ENCODE results near the gene FAM228A. TPM values are rescaled to one million over a fixed set of nuclear protein-coding genes. Genes with fewer than 3 reads are reported as not detected.
"Not testable (repeated sequence)": the region's sequence is repeated elsewhere in the genome, so short reads cannot be mapped to it uniquely, and the experiment has no call there.

The FAM228A gene
- total and polyA plus RNA-seq, 2 donors (not counting 3 experiments of a cell fraction or from before 2014, with no cell fraction given), result 0.36 to 1.00 TPM

GRCh38 chr2:24132543-24132942 lies 42.3 kb upstream of the FAM228A start:
- POLR2A ChIA-PET, result no interaction called here
- H3K36me3 ChIP-seq (ENCODE audit: control insufficient read depth in 2 of 2, extremely low read depth in 1 of 2, insufficient read depth in 2 of 2, low read length in 2 of 2), result no peaks in the 10 kb centered on the region
- H3K4me1 ChIP-seq (ENCODE audit: control insufficient read depth, extremely low read depth, insufficient read depth, low read length), result no peaks in the 10 kb centered on the region
- no peak overlapping the region for H3K27ac ChIP-seq (ENCODE audit: insufficient read depth, low read depth, low read length)
- H3K9ac ChIP-seq (replicated peaks; ENCODE audit: extremely low read depth, insufficient read depth, low read length), result no peak overlapping the region
- H3K27me3 ChIP-seq (ENCODE audit: control insufficient read depth in 2 of 2, insufficient read depth in 2 of 2, low read length in 2 of 2), result no peaks in the 10 kb centered on the region
- TF ChIP-seq CTCF (IDR thresholded peaks at IDR 0.05; ENCODE audit: extremely low read depth in 1 of 2, insufficient read depth in 1 of 2, low read depth in 1 of 2, low read length in 2 of 2), result no peak
- TF ChIP-seq MYC (IDR thresholded peaks at IDR 0.05; ENCODE audit: low read depth, low read length), result no peak
- TF ChIP-seq POLR2AphosphoS5 (IDR thresholded peaks at IDR 0.05; ENCODE audit: insufficient read depth, low read depth, low read length), result no peak
- no peak for TF ChIP-seq EZH2 (IDR thresholded peaks at IDR 0.05; ENCODE audit: borderline replicate concordance, low read depth, low read length, severe bottlenecking)
- no peak for TF ChIP-seq FOS (IDR thresholded peaks at IDR 0.05; ENCODE audit: borderline replicate concordance, insufficient read depth, low read length)
- no peak for TF ChIP-seq POLR2A (IDR thresholded peaks at IDR 0.05; ENCODE audit: low read depth, low read length)
- no peak for TF ChIP-seq JUN (IDR thresholded peaks at IDR 0.05; ENCODE audit: borderline replicate concordance, insufficient read depth, insufficient read length, low read depth)
- TF ChIP-seq MAX (IDR thresholded peaks at IDR 0.05; ENCODE audit: insufficient read depth, insufficient read length), result no peak
- TF ChIP-seq GATA2 (IDR thresholded peaks at IDR 0.05; ENCODE audit: insufficient read depth, insufficient read length, low read depth, low read length), result no peak
- DNase-seq (ENCODE audit: low read depth, low spot score) (no peak), FAIRE-seq (no peak)
- intact Hi-C loops (cut with micrococcal nuclease) (no loop called here), dilution Hi-C loops (cut with MboI; ENCODE audit: extremely low pct_ligation_motif_present, low sequenced_read_pairs) (no loop called here)
- H3K4me3 ChIP-seq (replicated peaks in 1 of 3; ENCODE audit: insufficient read depth in 1 of 3, low read depth in 1 of 3, low read length in 3 of 3), result no peak overlapping the region
- no peak overlapping the region for H3K4me2 ChIP-seq (ENCODE audit: insufficient read depth, low read length)
- no peaks in the 10 kb centered on the region for H4K20me1 ChIP-seq (replicated peaks; ENCODE audit: control insufficient read depth, extremely low read depth, insufficient read depth, low read length)
- CTCF ChIA-PET, result no interaction called here
- BruUV-seq (replicated peaks), result no TSS peak
- no peaks in the 10 kb centered on the region for H3K79me2 ChIP-seq (ENCODE audit: control insufficient read depth, insufficient read depth, low read length)
- H3K9me3 ChIP-seq (replicated peaks; ENCODE audit: control insufficient read depth, insufficient read depth, low read length), result peaks cover 2% of the 10 kb centered on the region
- no peak overlapping the region for H2AFZ ChIP-seq (ENCODE audit: low read depth, low read length)
- no peaks in the 10 kb centered on the region for H3K9me1 ChIP-seq (replicated peaks; ENCODE audit: control insufficient read depth, extremely low read depth, insufficient read depth, low read length)

- BruUV-seq (replicated peaks); H3K27ac ChIP-seq (ENCODE audit: insufficient read depth, low read depth, low read length); H3K4me2 ChIP-seq (ENCODE audit: insufficient read depth, low read length); H3K9me3 ChIP-seq (replicated peaks; ENCODE audit: control insufficient read depth, insufficient read depth, low read length); FAIRE-seq; H3K27me3 ChIP-seq (ENCODE audit: control insufficient read depth in 2 of 2, insufficient read depth in 2 of 2, low read length in 2 of 2); H3K9me1 ChIP-seq (replicated peaks; ENCODE audit: control insufficient read depth, extremely low read depth, insufficient read depth, low read length); H4K20me1 ChIP-seq (replicated peaks; ENCODE audit: control insufficient read depth, extremely low read depth, insufficient read depth, low read length); H2AFZ ChIP-seq (ENCODE audit: low read depth, low read length); intact Hi-C loops (cut with micrococcal nuclease); H3K9ac ChIP-seq (replicated peaks; ENCODE audit: extremely low read depth, insufficient read depth, low read length); POLR2A ChIA-PET; H3K36me3 ChIP-seq (ENCODE audit: control insufficient read depth in 2 of 2, extremely low read depth in 1 of 2, insufficient read depth in 2 of 2, low read length in 2 of 2); DNase-seq (ENCODE audit: low read depth, low spot score); dilution Hi-C loops (cut with MboI; ENCODE audit: extremely low pct_ligation_motif_present, low sequenced_read_pairs); H3K79me2 ChIP-seq (ENCODE audit: control insufficient read depth, insufficient read depth, low read length); H3K4me3 ChIP-seq (replicated peaks in 1 of 3; ENCODE audit: insufficient read depth in 1 of 3, low read depth in 1 of 3, low read length in 3 of 3); H3K4me1 ChIP-seq (ENCODE audit: control insufficient read depth, extremely low read depth, insufficient read depth, low read length); CTCF ChIA-PET: not testable (repeated sequence)
Measured at GRCh38 chr2:24140305-24140704, 34.5 kb upstream of the FAM228A start.
